Calu3 (cell line): ENCODE data around the gene OSCAR. TPM values are rescaled to one million over a fixed set of nuclear protein-coding genes. Genes with fewer than 3 reads are reported as not detected.
"Not testable (repeated sequence)": the region's sequence is repeated elsewhere in the genome, so short reads cannot be mapped to it uniquely, and the experiment has no call there.

Experiments
- BruUV-seq: library from RNA; stranded (reverse); fragments of 400-500 nt; replicated peaks from 2 replicates; lab custom pipeline; 2021; lab: Mats Ljungman, UMichigan
- CTCF ChIA-PET: fragments of 300-600 bp; sonication (Branson Sonifier 250); formaldehyde crosslinking; loops from one replicate; lab custom pipeline; 2022; ENCODE audit warnings: antibody characterized with exemption; lab: Charles Lee
- DNase-seq: peaks from one replicate; pipeline ENCODE4 v3.0.0; 2022
- H3K27ac Mint-ChIP-seq: one replicate; pipeline ENCODE4 v1.8.0; 2022; ENCODE audit warnings: mixed read lengths; ENCODE audit not compliant: unreplicated experiment
- H3K27me3 Mint-ChIP-seq: one replicate; pipeline ENCODE4 v1.8.0; 2022; ENCODE audit warnings: mixed read lengths; ENCODE audit not compliant: unreplicated experiment
- H3K36me3 Mint-ChIP-seq: one replicate; pipeline ENCODE4 v1.8.0; 2022; ENCODE audit warnings: mild to moderate bottlenecking, moderate library complexity, mixed read lengths; ENCODE audit not compliant: insufficient read depth, unreplicated experiment
- H3K4me1 Mint-ChIP-seq: one replicate; pipeline ENCODE4 v1.8.0; 2022; ENCODE audit warnings: mild to moderate bottlenecking, low read depth, mixed read lengths; ENCODE audit not compliant: unreplicated experiment
- H3K4me3 Mint-ChIP-seq: one replicate; pipeline ENCODE4 v1.8.0; 2022; ENCODE audit warnings: mild to moderate bottlenecking, low read depth, moderate library complexity, mixed read lengths; ENCODE audit not compliant: unreplicated experiment
- H3K9me3 Mint-ChIP-seq: one replicate; pipeline ENCODE4 v1.8.0; 2022; ENCODE audit warnings: low read depth, mixed read lengths; ENCODE audit not compliant: unreplicated experiment
- CTCF ChIP-seq: fragments of 200-600 bp; IDR thresholded peaks from one replicate; pipeline ENCODE4 v1.8.0; 2022; ENCODE audit warnings: antibody characterized with exemption; ENCODE audit not compliant: unreplicated experiment
- intact Hi-C: fragments of 100-400 bp; cut with micrococcal nuclease; formaldehyde crosslinking; loops from one replicate; pipeline ENCODE4 v1.10.0; 2022; ENCODE audit not compliant: unreplicated experiment
- total RNA-seq: library from RNA; stranded (reverse); gene quantifications from 2 replicates; pipeline ENCODE4 v1.2.3, GENCODE V29; 2022

The OSCAR gene
- total RNA-seq, 1 experiment from 2014 or later: 0.54 TPM

GRCh38 chr19:54106716-54107115 lies 6.1 kb upstream of the OSCAR start:
- Mint-ChIP-seq H3K36me3 (peaks cover 66% of the 10 kb centered on the region), H3K4me3 (no peak overlapping the region)
- CTCF ChIA-PET: no interaction called here

GRCh38 chr19:54105796-54106195 lies 5.2 kb upstream of the OSCAR start:
- Mint-ChIP-seq H3K36me3 (peaks cover 60% of the 10 kb centered on the region), H3K27me3 (no peaks in the 10 kb centered on the region), H3K4me3 (no peak overlapping the region), H3K27ac (no peak overlapping the region), H3K4me1 (peaks cover 7% of the 10 kb centered on the region), H3K9me3 (no peaks in the 10 kb centered on the region)
- intact Hi-C loops: no loop called here
- DNase-seq: no peak
- no peak for TF ChIP-seq CTCF
- CTCF ChIA-PET: no interaction called here
- BruUV-seq: no TSS peak

More at GRCh38 chr19:54106716-54107115, 6.1 kb upstream of the OSCAR start:
- no peak for TF ChIP-seq CTCF
- H3K9me3 Mint-ChIP-seq: no peaks in the 10 kb centered on the region
- intact Hi-C loops: no loop called here
- H3K27me3 Mint-ChIP-seq: no peaks in the 10 kb centered on the region
- BruUV-seq: no TSS peak
- no peak for DNase-seq
- H3K4me1 Mint-ChIP-seq: peaks cover 7% of the 10 kb centered on the region
- H3K27ac Mint-ChIP-seq: peak overlapping the region; percentile 2

- intact Hi-C loops: no loop called here
- TF ChIP-seq CTCF: no peak
- CTCF ChIA-PET: no interaction called here
Observed at GRCh38 chr19:54104998-54105715, 4.6 kb upstream of the OSCAR start.

GRCh38 chr19:54102421-54103169 lies 2.0 kb upstream of the OSCAR start, which contains the start of gene NDUFA3:
TSS of gene NDUFA3 (plus strand) at chr19:54102855. CDS start at chr19:54102879, 24 bp downstream.
- TF ChIP-seq CTCF: no peak
- TSS peak; percentile 91 for BruUV-seq
- no peaks in the 10 kb centered on the region for H3K9me3 Mint-ChIP-seq
- peak within 1 kb of the TSS; percentile 99 for H3K4me3 Mint-ChIP-seq
- peak; percentile 98 for DNase-seq
- no peaks in the 10 kb centered on the region for H3K27me3 Mint-ChIP-seq
- H3K27ac Mint-ChIP-seq: peak within 1 kb of the TSS; percentile 83
- intact Hi-C loops: no loop called here
- peaks cover 7% of the 10 kb centered on the region for H3K4me1 Mint-ChIP-seq
- CTCF ChIA-PET: no interaction called here
- H3K36me3 Mint-ChIP-seq: peaks cover 39% of the 10 kb centered on the region

More at GRCh38 chr19:54104998-54105715, 4.6 kb upstream of the OSCAR start:
- Mint-ChIP-seq H3K36me3 (peaks cover 53% of the 10 kb centered on the region), H3K4me1 (peaks cover 7% of the 10 kb centered on the region), H3K4me3 (no peak overlapping the region), H3K9me3 (no peaks in the 10 kb centered on the region), H3K27ac (no peak overlapping the region), H3K27me3 (no peaks in the 10 kb centered on the region)
- no peak for DNase-seq
- no TSS peak for BruUV-seq

GRCh38 chr19:54099903-54100255 lies 724 bp downstream of the OSCAR start:
- Mint-ChIP-seq H3K4me1 (peaks cover 22% of the 10 kb centered on the region), H3K27me3 (peaks cover 18% of the 10 kb centered on the region), H3K36me3 (peaks cover 32% of the 10 kb centered on the region)
- CTCF ChIA-PET: interaction anchor here (0.5 kb wide), 1 partner anchor 259 kb away, joined by 3 read pairs; no protein-coding TSS in a partner anchor
- intact Hi-C loops: loop anchor here (10.0 kb wide), 1 partner anchor 295 kb away; no protein-coding TSS in a partner anchor
- not testable (repeated sequence) for DNase-seq, H3K4me3 Mint-ChIP-seq, H3K9me3 Mint-ChIP-seq, H3K27ac Mint-ChIP-seq, BruUV-seq
